HCT116 (cell line): ENCODE data around the gene CRYBG2. TPM values are rescaled to one million over a fixed set of nuclear protein-coding genes. Genes with fewer than 3 reads are reported as not detected.

ENCODE experiments used
- ATAC-seq: fragments of 200-7000 bp; cut with Tn5 transposase; 2 replicates; pipeline ENCODE4 v1.9.1; 2020; ENCODE audit warnings: mild to moderate bottlenecking, moderate library complexity
- BruUV-seq: library from RNA; stranded (reverse); fragments of 400-500 nt; replicated peaks from 2 replicates; lab custom pipeline; 2021; lab: Mats Ljungman, UMichigan
- CTCF ChIA-PET: fragments of 300-600 bp; sonication (Branson Sonifier 250); formaldehyde crosslinking; loops from one replicate; lab custom pipeline; 2021; ENCODE audit warnings: antibody characterized with exemption; lab: Charles Lee
- POLR2A ChIA-PET: fragments of 300-600, 350-600 bp; sonication (Branson Sonifier 250); formaldehyde crosslinking; loops from one replicate; lab custom pipeline; 2021; ENCODE audit warnings: antibody characterized with exemption; lab: Charles Lee
- RAD21 ChIA-PET, 2 experiments: fragments of 300-600 bp; sonication (Branson Sonifier 250); formaldehyde crosslinking; loops; one replicate each; lab custom pipeline; 2023; ENCODE audit warnings: low total read pairs in 2 of 2; ENCODE audit not compliant: uncharacterized antibody in 2 of 2, unreplicated experiment in 2 of 2, low non-redundant PET in 1 of 2; lab: Charles Lee
- DNase-seq: peaks from one replicate; pipeline ENCODE4 v3.0.0-alpha.2; 2010; ENCODE audit warnings: low read depth, low spot score
- H2AFZ ChIP-seq: fragments of 200-600 bp; shearing (Covaris generic), sonication (generic); 2 replicates; pipeline ENCODE4 v1.6.1; 2017; ENCODE audit warnings: low read depth, mixed run types, mixed read lengths, antibody characterized with exemption, low read length; ENCODE audit not compliant: poor library complexity, severe bottlenecking
- H3K27ac ChIP-seq: 2 replicates; pipeline ENCODE4 v1.5.1; 2012; ENCODE audit warnings: low read depth, low read length
- H3K27me3 ChIP-seq: fragments of 200-600 bp; sonication (generic); 2 replicates; pipeline ENCODE4 v1.6.1; 2016; ENCODE audit warnings: mixed run types, low read length, mixed read lengths; ENCODE audit not compliant: insufficient read depth
- H3K36me3 ChIP-seq, 2 experiments: fragments of 200-500 bp in 1 of 2; fragments of 200-600 bp in 1 of 2; sonication (Bioruptor generic) in 1 of 2; sonication (generic) in 1 of 2; 2 replicates each; pipeline versions ENCODE4 v1.5.1 to v1.6.1; 2014 to 2016; ENCODE audit warnings: low read length in 2 of 2, inconsistent platforms in 1 of 2, mixed read lengths in 1 of 2, mixed run types in 1 of 2; ENCODE audit not compliant: insufficient read depth in 2 of 2, control insufficient read depth in 1 of 2
- H3K4me1 ChIP-seq, 2 experiments: fragments of 200-600 bp in 1 of 2; sonication (generic) in 1 of 2; 2 replicates each; pipeline versions ENCODE4 v1.5.1 to v1.6.1; 2012 to 2017; ENCODE audit warnings: low read length in 2 of 2, inconsistent platforms in 1 of 2, mild to moderate bottlenecking in 1 of 2, mixed read lengths in 1 of 2, mixed run types in 1 of 2, moderate library complexity in 1 of 2; ENCODE audit not compliant: insufficient read depth in 2 of 2, control insufficient read depth in 1 of 2
- H3K4me2 ChIP-seq: fragments of 200-600 bp; sonication (generic); 2 replicates; pipeline ENCODE4 v1.6.1; 2017; ENCODE audit warnings: mixed run types, low read length, mixed read lengths
- H3K4me3 ChIP-seq, 2 experiments: fragments of 200-600 bp in 1 of 2; sonication (generic) in 1 of 2; replicated peaks in 1 of 2; 2 replicates each; pipeline ENCODE4 v1.5.1; 2011 to 2016; ENCODE audit warnings: low read length in 2 of 2, control low read depth in 1 of 2, low read depth in 1 of 2, mild to moderate bottlenecking in 1 of 2, mixed read lengths in 1 of 2, mixed run types in 1 of 2
- H3K79me2 ChIP-seq: fragments of 200-600 bp; sonication (generic); 2 replicates; pipeline ENCODE4 v1.6.1; 2017; ENCODE audit warnings: mild to moderate bottlenecking, mixed run types, low read length, moderate library complexity, mixed read lengths; ENCODE audit not compliant: insufficient read depth
- H3K9ac ChIP-seq: fragments of 200-600 bp; sonication (generic); 2 replicates; pipeline ENCODE4 v1.6.1; 2016; ENCODE audit warnings: low read length, mixed read lengths
- H3K9me2 ChIP-seq: fragments of 200-600 bp; sonication (generic), shearing (Covaris generic); 2 replicates; pipeline ENCODE4 v1.6.1; 2017; ENCODE audit warnings: mixed run types, mild to moderate bottlenecking, moderate library complexity; ENCODE audit not compliant: insufficient read depth
- H3K9me3 ChIP-seq, 2 experiments: fragments of 200-500 bp in 1 of 2; fragments of 200-600 bp in 1 of 2; sonication (Bioruptor generic) in 1 of 2; sonication (generic) in 1 of 2; 2 replicates each; pipeline ENCODE4 v1.6.1; 2014 to 2017; ENCODE audit warnings: low read length in 2 of 2, mixed read lengths in 2 of 2, inconsistent platforms in 1 of 2, low read depth in 1 of 2, mild to moderate bottlenecking in 1 of 2, mixed run types in 1 of 2, moderate library complexity in 1 of 2; ENCODE audit not compliant: control insufficient read depth in 1 of 2, insufficient read depth in 1 of 2
- H4K20me1 ChIP-seq: fragments of 200-600 bp; sonication (generic), shearing (Covaris generic); 2 replicates; pipeline ENCODE4 v1.6.1; 2017; ENCODE audit warnings: mixed run types, mild to moderate bottlenecking, moderate library complexity; ENCODE audit not compliant: insufficient read depth
- CBX3 ChIP-seq: IDR thresholded peaks from 2 replicates; pipeline ENCODE4 v1.6.1; 2012; ENCODE audit warnings: low read depth
- CEBPB ChIP-seq: IDR thresholded peaks from 2 replicates; pipeline ENCODE4 v1.6.1; 2012; ENCODE audit warnings: low read depth
- EGR1 ChIP-seq: IDR thresholded peaks from 2 replicates; pipeline ENCODE4 v1.6.1; 2012; ENCODE audit warnings: low read depth
- ELF1 ChIP-seq: IDR thresholded peaks from 2 replicates; pipeline ENCODE4 v1.6.1; 2012; ENCODE audit warnings: low read depth, borderline replicate concordance
- EZH2 ChIP-seq: fragments of 200-600 bp; sonication (generic); IDR thresholded peaks from 2 replicates; pipeline ENCODE4 v1.6.1; 2017; ENCODE audit warnings: antibody characterized with exemption, mixed run types
- FOSL1 ChIP-seq: IDR thresholded peaks from 2 replicates; pipeline ENCODE4 v1.6.1; 2012; ENCODE audit warnings: low read depth
- JUND ChIP-seq: IDR thresholded peaks from 2 replicates; pipeline ENCODE4 v1.6.1; 2012
- POLR2A ChIP-seq: IDR thresholded peaks from 2 replicates; pipeline ENCODE4 v1.7.0; 2011; ENCODE audit warnings: borderline replicate concordance; ENCODE audit not compliant: insufficient read depth, insufficient read length; ENCODE audit errors: extremely low read depth
- RAD21 ChIP-seq: IDR thresholded peaks from 2 replicates; pipeline ENCODE4 v1.6.1; 2012; ENCODE audit warnings: low read depth, mild to moderate bottlenecking
- SIN3A ChIP-seq: IDR thresholded peaks from 2 replicates; pipeline ENCODE4 v1.6.1; 2012; ENCODE audit warnings: low read depth
- SRF ChIP-seq: IDR thresholded peaks from 2 replicates; pipeline ENCODE4 v1.6.1; 2012; ENCODE audit warnings: low read depth
- YY1 ChIP-seq: IDR thresholded peaks from 2 replicates; pipeline ENCODE4 v1.6.1; 2011; ENCODE audit warnings: low read length, low read depth, moderate library complexity, mild to moderate bottlenecking; ENCODE audit not compliant: insufficient replicate concordance; ENCODE audit errors: extremely low read depth
- ZFX ChIP-seq: fragments of 450-650 bp; IDR thresholded peaks from 2 replicates; pipeline ENCODE4 v1.6.1; 2017
- ZNF274 ChIP-seq: fragments of 200-500 bp; sonication (Bioruptor generic); IDR thresholded peaks from 2 replicates; pipeline ENCODE4 v1.6.1; 2014; ENCODE audit warnings: mild to moderate bottlenecking, low read depth, low read length, inconsistent platforms
- intact Hi-C: fragments of 100-400 bp; cut with micrococcal nuclease; formaldehyde crosslinking; loops from 2 replicates; pipeline ENCODE4 v1.10.0; 2022
- total RNA-seq: library from RNA; stranded (reverse); gene quantifications from one replicate; pipeline ENCODE4 v1.2.1, GENCODE V29; 2021; ENCODE audit not compliant: unreplicated experiment
- TF ChIP-seq, protein P1 (sequence below): IDR thresholded peaks from 2 replicates; pipeline ENCODE4 v1.6.1; 2012
- TF ChIP-seq, protein P2 (sequence below), 3 experiments: fragments of 200-600 bp in 1 of 3; sonication (generic) in 1 of 3; IDR thresholded peaks in 2 of 3; conservative IDR thresholded peaks in 1 of 3; 2 replicates each; pipeline ENCODE4 v1.5.1; 2012 to 2017; ENCODE audit warnings: low read depth in 2 of 3, low read length in 2 of 3, antibody characterized with exemption in 1 of 3, borderline replicate concordance in 1 of 3, control low read depth in 1 of 3, mild to moderate bottlenecking in 1 of 3, mixed read lengths in 1 of 3, mixed run types in 1 of 3, moderate library complexity in 1 of 3; ENCODE audit not compliant: insufficient read depth in 1 of 3
- TF ChIP-seq, protein P3 (sequence below): IDR thresholded peaks from 2 replicates; pipeline ENCODE4 v1.6.1; 2012; ENCODE audit warnings: low read depth

CRYBG2 gene
- total RNA-seq, 1 experiment from 2014 or later = 10.5 TPM

DNA sequence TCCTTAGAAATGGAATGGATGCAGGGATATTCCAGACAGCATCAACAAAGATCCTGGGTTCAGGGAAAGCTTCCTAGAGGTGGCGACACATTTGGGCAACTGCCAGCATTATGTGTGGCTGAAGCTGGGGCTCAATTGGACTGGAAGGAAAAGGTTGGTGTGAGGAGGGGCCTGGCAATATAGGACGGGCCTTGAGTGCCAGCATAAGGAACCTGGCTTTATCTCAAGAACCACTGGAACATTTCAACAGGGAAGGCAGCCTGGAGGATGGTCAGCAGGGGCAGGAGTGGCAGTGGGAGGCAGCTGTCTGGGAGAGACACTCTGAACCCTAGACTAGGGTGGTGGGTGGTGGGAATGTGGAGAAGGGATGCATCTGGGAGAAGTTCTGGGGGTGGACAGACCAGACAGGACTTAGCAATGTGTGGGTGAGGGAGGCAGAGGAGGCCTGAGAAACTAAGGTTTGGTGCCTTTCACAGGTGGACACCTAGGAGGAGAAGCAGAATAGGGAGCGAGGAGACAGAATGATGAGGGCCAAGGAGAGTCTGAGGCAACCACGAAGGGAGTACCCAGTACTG is 70.6 kb downstream of the CRYBG2 start (continued):
- TF ChIP-seq EGR1 (no peak), CBX3 (no peak), FOSL1 (no peak), ZNF274 (no peak), RAD21 (no peak), ELF1 (no peak), CEBPB (no peak)

DNA sequence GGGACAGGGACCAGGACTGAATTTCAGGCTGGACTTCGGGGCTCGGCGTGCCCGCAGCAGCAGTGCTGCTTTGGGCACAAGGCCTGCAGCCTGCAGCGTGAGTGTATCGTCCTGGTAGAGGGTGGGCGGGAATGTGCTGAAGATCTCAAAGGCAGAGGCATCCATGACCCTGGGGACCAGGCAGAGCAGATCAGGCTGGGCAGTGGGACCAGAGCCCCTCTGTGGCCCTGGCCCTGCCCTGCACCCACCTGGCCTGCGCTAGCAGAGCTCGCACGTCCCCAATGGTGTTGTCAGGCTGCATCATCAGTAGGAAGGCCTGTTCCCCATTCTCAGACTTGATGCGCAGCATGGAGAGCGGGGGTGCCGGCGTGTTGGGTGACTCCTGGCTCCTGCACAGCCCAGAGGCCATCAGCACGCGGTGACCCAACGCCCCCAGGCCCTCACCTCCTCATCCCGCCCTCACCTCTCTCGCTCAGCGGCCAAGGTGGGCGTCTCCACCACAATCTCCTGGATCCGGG is 71.5 kb downstream of the CRYBG2 start:
- TF ChIP-seq, protein P1, sequence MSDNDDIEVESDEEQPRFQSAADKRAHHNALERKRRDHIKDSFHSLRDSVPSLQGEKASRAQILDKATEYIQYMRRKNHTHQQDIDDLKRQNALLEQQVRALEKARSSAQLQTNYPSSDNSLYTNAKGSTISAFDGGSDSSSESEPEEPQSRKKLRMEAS = no peak
- TF ChIP-seq POLR2A (no peak), ELF1 (no peak), CEBPB (no peak), ZFX (no peak), SIN3A (no peak), EZH2 (no peak), JUND (no peak), YY1 (no peak), FOSL1 (no peak), SRF (no peak)
- TF ChIP-seq, protein P2, sequence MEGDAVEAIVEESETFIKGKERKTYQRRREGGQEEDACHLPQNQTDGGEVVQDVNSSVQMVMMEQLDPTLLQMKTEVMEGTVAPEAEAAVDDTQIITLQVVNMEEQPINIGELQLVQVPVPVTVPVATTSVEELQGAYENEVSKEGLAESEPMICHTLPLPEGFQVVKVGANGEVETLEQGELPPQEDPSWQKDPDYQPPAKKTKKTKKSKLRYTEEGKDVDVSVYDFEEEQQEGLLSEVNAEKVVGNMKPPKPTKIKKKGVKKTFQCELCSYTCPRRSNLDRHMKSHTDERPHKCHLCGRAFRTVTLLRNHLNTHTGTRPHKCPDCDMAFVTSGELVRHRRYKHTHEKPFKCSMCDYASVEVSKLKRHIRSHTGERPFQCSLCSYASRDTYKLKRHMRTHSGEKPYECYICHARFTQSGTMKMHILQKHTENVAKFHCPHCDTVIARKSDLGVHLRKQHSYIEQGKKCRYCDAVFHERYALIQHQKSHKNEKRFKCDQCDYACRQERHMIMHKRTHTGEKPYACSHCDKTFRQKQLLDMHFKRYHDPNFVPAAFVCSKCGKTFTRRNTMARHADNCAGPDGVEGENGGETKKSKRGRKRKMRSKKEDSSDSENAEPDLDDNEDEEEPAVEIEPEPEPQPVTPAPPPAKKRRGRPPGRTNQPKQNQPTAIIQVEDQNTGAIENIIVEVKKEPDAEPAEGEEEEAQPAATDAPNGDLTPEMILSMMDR (IDR thresholded peaks at IDR 0.05 in 2 of 3, conservative IDR thresholded peaks at IDR 0.05 in 1 of 3; ENCODE audit: borderline replicate concordance in 1 of 3, insufficient read depth in 1 of 3, low read depth in 2 of 3, low read length in 2 of 3) = no peak
- TF ChIP-seq, protein P3, sequence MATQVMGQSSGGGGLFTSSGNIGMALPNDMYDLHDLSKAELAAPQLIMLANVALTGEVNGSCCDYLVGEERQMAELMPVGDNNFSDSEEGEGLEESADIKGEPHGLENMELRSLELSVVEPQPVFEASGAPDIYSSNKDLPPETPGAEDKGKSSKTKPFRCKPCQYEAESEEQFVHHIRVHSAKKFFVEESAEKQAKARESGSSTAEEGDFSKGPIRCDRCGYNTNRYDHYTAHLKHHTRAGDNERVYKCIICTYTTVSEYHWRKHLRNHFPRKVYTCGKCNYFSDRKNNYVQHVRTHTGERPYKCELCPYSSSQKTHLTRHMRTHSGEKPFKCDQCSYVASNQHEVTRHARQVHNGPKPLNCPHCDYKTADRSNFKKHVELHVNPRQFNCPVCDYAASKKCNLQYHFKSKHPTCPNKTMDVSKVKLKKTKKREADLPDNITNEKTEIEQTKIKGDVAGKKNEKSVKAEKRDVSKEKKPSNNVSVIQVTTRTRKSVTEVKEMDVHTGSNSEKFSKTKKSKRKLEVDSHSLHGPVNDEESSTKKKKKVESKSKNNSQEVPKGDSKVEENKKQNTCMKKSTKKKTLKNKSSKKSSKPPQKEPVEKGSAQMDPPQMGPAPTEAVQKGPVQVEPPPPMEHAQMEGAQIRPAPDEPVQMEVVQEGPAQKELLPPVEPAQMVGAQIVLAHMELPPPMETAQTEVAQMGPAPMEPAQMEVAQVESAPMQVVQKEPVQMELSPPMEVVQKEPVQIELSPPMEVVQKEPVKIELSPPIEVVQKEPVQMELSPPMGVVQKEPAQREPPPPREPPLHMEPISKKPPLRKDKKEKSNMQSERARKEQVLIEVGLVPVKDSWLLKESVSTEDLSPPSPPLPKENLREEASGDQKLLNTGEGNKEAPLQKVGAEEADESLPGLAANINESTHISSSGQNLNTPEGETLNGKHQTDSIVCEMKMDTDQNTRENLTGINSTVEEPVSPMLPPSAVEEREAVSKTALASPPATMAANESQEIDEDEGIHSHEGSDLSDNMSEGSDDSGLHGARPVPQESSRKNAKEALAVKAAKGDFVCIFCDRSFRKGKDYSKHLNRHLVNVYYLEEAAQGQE = no peak
- Histone ChIP-seq H3K36me3 (peaks cover 4 to 5% of the 10 kb centered on the region in 2 experiments; a peak in 3 of 4 replicates), H4K20me1 (no peaks in the 10 kb centered on the region), H3K9me2 (no peaks in the 10 kb centered on the region), H3K4me1 (peaks cover 39 to 90% of the 10 kb centered on the region in 2 experiments), H3K27me3 (no peaks in the 10 kb centered on the region), H3K9ac (no peak overlapping the region), H3K4me3 (no peak overlapping the region), H3K4me2 (no peak overlapping the region), H3K9me3 (no peaks in the 10 kb centered on the region), H3K27ac (no peak overlapping the region; the same call in 1 of the 2 replicates), H3K79me2 (peaks cover 16% of the 10 kb centered on the region), H2AFZ (no peak overlapping the region)
- ATAC-seq (no peak), DNase-seq (no peak)
- RAD21 ChIA-PET = no interaction called here
- intact Hi-C loops = no loop called here
- CTCF ChIA-PET = interaction anchor here (4.3 kb wide), 1 partner anchor 40 kb away, joined by 47 read pairs; no protein-coding TSS in a partner anchor
- POLR2A ChIA-PET = no interaction called here
- BruUV-seq = no TSS peak
